IPS DF 19.7 (cell line): ENCODE results near the gene TSR1.
"Not testable (repeated sequence)": the region's sequence is repeated elsewhere in the genome, so short reads cannot be mapped to it uniquely, and the experiment has no call there.

Experiments used
- DNase-seq: peaks from one replicate; pipeline ENCODE4 v3.0.0-alpha.2; 2013; ENCODE audit warnings: low read depth, low spot score

Gene TSR1

GRCh38 chr17:2337544-2338314 is 1.5 kb upstream of the TSR1 start:
- no peak for DNase-seq

DNA sequence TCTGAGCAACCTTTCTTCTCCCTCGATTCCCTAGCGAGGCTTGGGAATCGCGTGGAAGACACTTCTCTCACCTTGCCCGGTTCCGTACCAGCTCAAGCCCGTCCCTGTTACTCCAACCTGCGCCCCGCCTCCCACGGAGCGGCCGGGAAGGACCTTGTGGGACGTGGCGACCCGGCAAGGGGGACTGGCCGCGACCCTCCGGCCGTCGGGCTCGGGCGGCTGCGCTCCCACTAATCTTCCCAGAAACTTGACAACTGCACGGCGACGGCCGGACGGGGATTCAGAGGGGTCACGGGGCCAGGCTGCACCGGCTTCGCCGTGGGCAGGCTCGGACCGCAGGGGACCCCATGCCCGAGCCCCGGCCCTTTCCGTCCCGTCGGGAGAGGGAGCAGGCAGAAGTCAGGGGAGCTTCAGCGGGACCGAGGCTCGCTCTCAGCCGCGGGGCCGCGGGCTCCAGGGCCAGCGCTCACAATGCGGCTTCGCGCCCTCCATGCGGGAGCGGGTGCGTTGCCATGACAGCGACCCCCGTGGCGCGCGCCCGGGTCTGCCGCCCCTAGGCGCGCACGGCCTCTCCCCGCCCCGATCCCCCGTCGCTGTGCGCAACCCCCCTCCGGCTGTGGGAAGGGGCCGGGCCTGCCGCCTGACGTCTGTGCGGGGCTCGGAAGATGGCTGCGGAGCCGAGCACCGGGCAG is 741 bp upstream of the TSR1 start, which contains the start of gene SGSM2:
Gene SGSM2 (plus strand): TSS at position 650 of the 692 bp plus-strand sequence. CDS start 188 bp downstream, outside the sequence.
- DNase-seq, result no peak

GRCh38 chr17:2335726-2336214 is 487 bp downstream of the TSR1 start:
- DNase-seq, result no peak

DNA sequence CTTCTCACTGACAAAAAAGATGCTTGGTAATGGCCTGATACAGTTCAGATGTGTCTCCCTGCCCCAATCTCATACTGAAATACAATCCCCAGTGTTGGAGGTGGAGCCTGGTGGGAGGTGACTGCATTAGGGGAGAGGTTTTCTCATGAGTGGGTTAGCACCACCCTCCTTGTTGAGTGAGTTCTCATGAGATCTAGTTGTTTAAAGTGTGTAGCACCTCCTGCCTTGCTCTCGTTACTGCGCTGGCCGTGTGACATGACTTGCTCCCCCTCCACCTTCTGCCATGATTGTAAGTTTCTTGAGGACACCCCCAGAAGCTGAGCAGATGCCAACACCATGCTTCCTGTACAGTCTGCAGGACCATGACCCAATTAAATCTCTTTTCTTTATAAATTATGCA is 5.0 kb downstream of the TSR1 start:
- no peak for DNase-seq

DNA sequence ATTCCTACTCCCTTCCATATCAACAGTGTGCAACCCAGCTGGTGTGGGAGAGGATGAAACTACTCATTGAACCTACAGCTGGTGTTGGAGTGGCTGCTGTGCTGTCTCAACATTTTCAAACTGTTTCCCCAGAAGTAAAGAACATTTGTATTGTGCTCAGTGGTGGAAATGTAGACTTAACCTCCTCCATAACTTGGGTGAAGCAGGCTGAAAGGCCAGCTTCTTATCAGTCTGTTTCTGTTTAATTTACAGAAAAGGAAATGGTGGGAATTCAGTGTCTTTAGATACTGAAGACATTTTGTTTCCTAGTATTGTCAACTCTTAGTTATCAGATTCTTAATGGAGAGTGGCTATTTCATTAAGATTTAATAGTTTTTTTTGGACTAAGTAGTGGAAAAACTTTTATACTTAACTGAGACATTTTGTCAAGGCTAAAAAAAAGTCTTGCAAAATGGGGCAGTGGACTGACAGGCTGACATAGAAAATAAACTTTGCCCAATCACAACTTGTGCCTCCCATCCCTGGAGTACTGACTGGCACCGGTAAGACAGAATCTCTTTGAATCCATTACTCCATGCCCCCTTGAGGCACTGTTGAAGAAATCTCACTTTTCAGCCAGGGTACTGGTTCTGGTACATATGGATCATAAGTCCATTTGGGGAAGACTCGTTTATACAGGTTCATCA is 12.5 kb downstream of the TSR1 start:
- DNase-seq, result no peak

GRCh38 chr17:2321399-2321798 is 14.9 kb downstream of the TSR1 start:
- no peak for DNase-seq

GRCh38 chr17:2319051-2319450 is 17.2 kb downstream of the TSR1 start:
- DNase-seq, result no peak

- DNase-seq, result no peak
Observed at GRCh38 chr17:2317796-2318195, 18.5 kb downstream of the TSR1 start.

DNA sequence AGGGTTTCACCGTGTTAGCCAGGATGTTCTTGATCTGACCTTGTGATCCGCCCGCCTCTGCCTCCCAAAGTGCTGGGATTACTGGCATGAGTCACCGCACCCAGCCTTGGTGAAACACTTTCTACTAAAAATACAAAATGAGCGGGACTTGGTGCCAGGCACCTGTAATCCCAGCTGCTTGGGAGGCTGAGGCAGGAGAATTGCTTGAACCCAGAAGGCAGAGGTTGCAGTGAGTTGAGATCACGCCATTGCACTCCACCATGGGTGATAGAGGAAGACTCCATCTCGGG is 19.4 kb downstream of the TSR1 start:
- not testable (repeated sequence) for DNase-seq

- DNase-seq, result no peak
Observed at GRCh38 chr17:2312736-2313135, 23.5 kb downstream of the TSR1 start.

DNA sequence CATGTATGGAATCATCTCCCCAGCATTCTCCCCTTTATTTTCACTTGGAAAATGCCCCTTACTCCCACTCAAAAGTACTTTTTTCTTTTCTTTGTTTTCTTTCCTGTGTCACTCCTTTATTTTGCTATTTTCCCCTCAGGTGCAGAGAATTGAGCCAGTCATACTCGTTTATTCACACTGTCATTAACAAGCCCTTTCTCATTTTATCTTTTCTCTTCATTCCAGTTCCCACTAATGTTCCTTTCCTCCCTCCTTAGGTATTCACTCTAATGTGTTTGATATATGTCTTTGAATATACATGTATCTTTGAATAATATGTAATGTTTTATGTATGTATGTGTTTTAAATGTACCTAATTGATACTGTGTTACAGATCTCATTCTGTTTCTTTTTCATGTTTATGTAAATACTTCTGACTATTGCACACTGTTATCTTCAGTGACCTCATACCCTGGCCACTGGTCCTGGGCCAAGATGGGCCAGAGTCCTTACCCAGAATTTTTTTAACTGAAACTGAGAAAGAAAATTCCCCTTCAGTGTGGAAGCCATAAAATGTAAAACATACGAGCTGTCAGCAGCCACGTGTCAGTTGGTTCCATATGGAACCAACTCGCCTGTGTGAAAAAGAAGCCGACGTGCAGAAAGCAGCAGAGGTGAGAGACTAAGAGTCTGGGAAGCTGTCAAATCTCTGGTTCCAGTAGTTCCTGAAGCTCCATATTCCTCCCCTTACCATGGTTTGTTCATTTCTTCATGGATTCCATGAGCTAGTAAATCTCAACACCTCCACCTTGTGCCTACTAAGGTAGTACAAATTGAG is 26.7 kb downstream of the TSR1 start:
- DNase-seq, result no peak

DNA sequence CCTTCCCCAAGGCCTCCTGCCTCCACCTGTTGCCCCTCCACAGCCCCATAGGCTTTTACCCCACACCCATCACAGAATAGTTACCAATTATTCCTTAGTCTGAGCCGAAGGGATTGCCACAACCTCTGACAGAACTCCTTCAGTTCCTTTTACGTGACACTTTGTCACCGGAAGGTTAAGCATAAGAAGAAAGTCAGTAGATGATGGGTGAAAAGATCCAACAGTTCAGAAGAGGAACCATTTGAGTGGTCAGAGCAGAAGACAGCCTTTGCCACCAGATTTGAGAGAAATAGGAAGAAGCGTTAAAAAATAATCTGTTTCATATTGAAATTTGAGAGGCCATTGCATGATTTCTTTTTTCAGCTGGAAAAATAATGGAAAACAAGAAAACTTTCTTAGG is 31.3 kb downstream of the TSR1 start:
- DNase-seq, result no peak

- DNase-seq, result peak; percentile 20
Observed at GRCh38 chr17:2303204-2304188, 32.8 kb downstream of the TSR1 start, which contains the start of the genes SMG6 and SRR. Gene SMG6 (minus strand): TSS chr17:2303785. CDS start chr17:2303720, 65 bp downstream. Gene SRR (plus strand): TSS chr17:2303950. CDS start chr17:2315561, 11,611 bp downstream.

GRCh38 chr17:2302778-2303203 is 33.5 kb downstream of the TSR1 start:
- DNase-seq, result no peak

GRCh38 chr17:2299756-2300155 is 36.5 kb downstream of the TSR1 start:
- no peak for DNase-seq

DNA sequence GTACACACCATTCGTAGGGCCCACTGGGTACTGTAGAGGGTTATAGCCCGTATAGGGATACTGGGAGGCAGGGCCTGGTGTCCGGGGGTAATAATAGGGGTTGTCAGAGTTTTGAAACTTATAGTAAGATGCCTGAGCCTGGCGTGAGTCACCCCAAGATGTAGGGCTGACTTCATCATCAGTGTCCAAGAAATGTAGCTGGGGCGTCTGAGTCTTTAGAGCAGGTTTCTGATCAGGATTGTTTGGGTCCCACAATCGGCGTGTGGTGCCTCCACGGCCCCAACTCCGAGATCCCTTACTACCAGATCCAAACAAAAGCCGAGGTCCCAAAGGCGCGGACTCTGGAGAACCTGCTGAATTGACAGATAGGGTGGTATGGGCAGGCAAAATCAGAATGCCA is 37.1 kb downstream of the TSR1 start:
- DNase-seq, result no peak

GRCh38 chr17:2297023-2297422 is 39.2 kb downstream of the TSR1 start:
- DNase-seq, result no peak

GRCh38 chr17:2295575-2295974 is 40.7 kb downstream of the TSR1 start:
- no peak for DNase-seq

DNA sequence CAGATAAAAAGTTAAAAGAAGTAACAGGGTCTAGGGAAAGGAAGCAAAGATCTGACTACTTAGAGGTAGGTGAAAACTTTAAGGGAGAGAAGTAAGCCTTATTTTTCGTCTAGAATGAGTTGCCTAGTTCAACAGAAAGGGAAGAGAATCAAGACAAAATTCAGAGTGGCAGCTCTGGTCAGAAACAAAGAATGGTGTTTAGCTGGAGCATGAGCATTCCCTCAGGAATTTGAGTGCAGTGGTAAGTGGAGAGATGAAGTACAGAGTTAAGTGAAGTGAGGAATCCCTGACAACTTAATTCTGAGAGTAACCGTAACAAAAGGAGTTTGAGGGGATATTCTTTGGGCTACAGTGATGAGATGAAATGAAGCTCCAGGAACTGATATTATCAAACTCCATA is 44.2 kb downstream of the TSR1 start:
- DNase-seq, result no peak

- DNase-seq, result no peak
Observed at GRCh38 chr17:2289878-2290478, 46.3 kb downstream of the TSR1 start.
